GM19099 (cell line): ENCODE results near the gene KRT85.

Experiments
- POLR2A ChIP-seq: IDR thresholded peaks from 3 replicates; pipeline ENCODE4 v1.6.1; 2011; ENCODE audit warnings: low read depth; ENCODE audit not compliant: insufficient read length; ENCODE audit errors: extremely low read depth

KRT85 gene

GRCh38 chr12:52381206-52381605, 13.9 kb upstream of the KRT85 start:
- TF ChIP-seq POLR2A, result no peak

- TF ChIP-seq POLR2A, result no peak
Observed at GRCh38 chr12:52380271-52380694, 13.0 kb upstream of the KRT85 start.

- no peak for TF ChIP-seq POLR2A
Observed at GRCh38 chr12:52379536-52379935, 12.3 kb upstream of the KRT85 start.

GRCh38 chr12:52378091-52378490, 10.8 kb upstream of the KRT85 start:
- no peak for TF ChIP-seq POLR2A

DNA sequence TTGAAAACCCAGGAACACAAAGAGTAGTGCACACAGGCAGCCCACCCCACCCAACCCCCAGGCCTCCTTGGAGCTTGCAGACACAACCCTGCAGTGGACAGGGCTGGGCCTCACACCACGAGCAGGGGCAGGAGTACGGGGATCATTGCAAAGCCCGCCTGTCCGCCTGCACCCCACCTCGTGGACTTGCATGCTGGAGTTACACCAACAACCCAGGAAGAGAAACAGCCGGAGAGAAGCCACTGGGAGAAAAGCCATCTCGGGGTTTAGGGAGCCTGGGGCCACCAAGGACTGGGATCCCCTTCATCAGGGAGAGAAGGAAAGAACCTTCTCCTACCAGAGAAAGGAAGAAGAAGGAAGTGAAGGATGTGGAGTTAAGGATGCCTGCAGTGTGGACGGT, 10.0 kb upstream of the KRT85 start:
- TF ChIP-seq POLR2A, result no peak

- no peak for TF ChIP-seq POLR2A
Observed at GRCh38 chr12:52372216-52373154, 5.2 kb upstream of the KRT85 start.

DNA sequence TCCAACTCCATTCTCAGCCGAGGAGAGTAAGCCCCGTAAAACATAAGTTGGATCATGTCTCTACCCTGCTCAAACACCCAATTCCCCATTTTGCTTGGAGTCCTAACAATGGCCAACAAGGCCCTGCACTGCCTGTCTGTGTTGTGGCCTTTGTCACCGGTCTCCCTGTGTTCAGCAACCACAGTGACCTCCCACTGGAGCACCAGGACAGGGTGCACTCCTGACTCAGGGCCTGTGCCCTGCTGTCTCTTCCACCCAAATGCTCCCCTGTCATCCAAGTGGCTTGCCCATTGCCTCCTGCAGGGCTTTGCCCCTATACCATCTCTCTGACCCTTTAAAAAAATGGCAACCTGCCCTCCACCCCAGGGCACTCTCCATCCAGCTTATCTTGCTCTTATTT, 4.4 kb upstream of the KRT85 start:
- no peak for TF ChIP-seq POLR2A

- TF ChIP-seq POLR2A, result no peak
Observed at GRCh38 chr12:52370926-52371608, 3.8 kb upstream of the KRT85 start.

DNA sequence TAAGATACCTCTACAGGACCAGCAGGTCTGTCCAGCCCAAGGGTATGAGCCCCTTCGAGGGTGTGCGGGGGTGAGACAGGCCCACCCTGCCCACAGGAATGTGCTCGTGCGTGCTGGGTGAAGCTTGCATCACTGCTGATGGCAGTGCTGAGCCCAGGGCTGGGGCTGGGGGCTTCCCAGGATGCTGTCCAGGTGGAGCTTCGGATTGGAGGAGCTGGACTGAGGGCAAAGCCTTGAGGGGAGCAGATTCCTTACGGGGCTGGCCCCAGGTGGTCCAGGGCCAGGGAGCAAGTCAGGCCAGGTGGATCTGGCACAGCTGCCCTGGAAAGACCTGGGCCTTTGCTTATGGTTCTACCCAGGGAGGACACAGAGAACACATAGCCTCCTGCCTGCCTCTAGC, 2.5 kb upstream of the KRT85 start:
- no peak for TF ChIP-seq POLR2A

- TF ChIP-seq POLR2A, result no peak
Observed at GRCh38 chr12:52369211-52369610, 1.9 kb upstream of the KRT85 start.

DNA sequence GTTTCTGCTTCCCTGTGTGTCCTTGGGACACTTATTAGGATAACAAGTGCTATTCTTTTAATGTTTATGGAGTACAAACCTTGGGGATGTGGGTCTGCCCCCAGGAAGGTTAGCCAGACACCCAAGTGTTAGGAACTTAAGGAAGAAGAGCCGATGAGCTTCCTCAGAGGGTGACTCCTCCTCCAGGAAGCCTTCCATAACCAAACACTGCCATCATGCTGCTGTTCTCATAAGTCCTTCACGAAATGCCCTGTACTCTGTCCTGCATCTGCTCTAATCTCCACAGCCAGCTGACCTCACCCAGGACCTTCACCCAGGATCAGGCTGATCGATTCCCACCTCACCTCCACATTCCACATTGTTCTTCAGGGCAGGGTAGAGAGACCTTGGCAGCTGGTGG, 1.2 kb upstream of the KRT85 start:
- no peak for TF ChIP-seq POLR2A

DNA sequence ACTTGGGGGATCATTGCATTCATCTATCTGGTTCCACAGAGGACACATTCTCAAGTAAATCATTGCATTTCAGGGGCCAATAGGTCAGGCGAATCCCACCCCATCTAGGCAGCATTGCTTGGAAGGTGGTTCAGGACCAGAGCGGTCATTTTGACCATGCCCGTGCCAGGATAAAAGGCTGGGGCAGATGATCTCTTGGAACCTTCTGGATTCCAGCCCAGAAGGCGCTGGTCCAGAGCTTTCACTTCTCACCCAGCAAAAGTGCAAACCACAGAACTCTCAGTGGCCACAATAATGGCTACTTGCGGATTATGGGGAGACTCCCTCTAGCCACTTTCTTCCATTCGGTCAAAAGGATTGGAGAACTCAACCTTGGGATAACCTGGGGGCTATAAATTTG, 595 bp upstream of the KRT85 start:
- no peak for TF ChIP-seq POLR2A

DNA sequence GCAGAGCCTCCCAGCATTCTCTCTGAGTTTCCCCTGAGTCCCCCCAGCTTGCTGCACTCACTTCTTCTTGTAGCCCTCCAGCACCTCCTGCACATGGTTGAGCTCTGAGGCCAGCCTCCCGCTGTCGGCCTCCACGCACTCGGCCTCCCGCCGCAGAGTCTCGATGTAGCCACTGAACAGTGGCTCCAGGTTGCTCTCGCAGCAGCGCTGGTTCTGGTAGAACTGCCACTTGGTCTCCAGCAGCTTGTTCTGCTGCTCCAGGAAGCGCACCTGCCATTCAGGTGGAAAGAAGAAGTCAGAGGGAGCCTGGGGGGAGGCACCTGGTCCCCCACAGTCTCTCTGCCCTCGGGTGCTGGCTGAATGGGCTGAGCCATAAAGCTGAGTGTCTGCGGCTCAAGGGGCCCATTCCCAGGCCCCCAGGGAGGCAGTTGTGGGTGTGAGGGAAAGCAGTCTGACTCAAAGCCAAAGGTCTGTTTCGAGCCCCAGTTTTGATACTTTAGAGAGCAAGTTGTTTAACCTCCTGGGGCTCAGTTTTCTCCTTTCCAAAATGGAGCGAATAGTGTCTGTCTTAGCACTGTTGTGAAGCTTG, 2.3 kb downstream of the KRT85 start:
- no peak for TF ChIP-seq POLR2A

DNA sequence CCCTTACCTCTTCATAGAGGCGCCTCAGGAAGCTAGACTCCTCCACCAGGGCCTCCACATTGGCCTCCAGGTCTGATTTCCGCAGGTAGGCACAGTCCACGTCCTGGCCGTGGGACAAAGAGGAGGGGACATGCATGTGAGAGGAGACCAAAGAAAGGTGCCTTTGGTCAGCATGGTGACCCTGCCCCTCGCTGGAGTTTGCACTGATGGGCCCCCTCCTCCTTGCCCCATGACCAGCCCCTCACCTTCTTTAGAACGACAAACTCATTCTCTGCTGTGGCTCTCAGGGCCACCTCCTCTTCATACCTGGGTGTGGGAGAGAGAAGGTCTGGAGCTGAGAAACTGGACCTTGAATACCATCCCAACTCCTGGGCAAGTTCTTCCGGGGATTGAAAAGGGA, 3.2 kb downstream of the KRT85 start:
- no peak for TF ChIP-seq POLR2A

DNA sequence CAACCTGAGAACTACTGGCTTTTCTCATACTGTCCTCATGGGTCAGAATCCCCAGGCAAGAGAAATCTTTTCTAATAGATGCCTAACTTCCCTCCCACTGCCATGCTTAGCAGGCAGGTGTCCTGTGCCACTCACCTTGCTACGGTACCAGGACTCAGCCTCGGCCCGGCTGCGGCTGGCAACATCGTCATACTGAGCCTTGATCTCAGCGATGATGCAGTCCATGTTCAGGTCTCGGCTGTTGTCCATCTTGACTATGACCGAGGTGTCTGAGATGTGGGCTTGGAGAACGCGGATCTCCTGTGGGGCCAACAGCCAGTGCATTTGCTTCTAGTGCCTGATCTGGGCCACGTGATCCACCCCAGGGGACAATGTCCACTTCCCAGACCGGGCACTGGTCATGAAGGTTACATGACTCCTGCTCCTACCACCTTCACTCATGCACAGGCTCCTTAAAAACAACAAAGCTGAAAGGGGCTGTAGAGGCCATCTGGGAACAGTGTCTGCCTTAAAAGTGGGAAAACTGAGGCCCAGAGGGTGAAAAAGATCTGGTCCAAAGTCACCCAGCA, 4.1 kb downstream of the KRT85 start:
- TF ChIP-seq POLR2A, result no peak

- TF ChIP-seq POLR2A, result no peak
Observed at GRCh38 chr12:52362118-52362726, 5.1 kb downstream of the KRT85 start.

- TF ChIP-seq POLR2A, result no peak
Observed at GRCh38 chr12:52361553-52361952, 5.7 kb downstream of the KRT85 start.
